ENCODE data around the gene SPSB4.
A peak's percentile ranks its signal among the peaks of the same experiment; 100 is the strongest.

Gene SPSB4

DNA sequence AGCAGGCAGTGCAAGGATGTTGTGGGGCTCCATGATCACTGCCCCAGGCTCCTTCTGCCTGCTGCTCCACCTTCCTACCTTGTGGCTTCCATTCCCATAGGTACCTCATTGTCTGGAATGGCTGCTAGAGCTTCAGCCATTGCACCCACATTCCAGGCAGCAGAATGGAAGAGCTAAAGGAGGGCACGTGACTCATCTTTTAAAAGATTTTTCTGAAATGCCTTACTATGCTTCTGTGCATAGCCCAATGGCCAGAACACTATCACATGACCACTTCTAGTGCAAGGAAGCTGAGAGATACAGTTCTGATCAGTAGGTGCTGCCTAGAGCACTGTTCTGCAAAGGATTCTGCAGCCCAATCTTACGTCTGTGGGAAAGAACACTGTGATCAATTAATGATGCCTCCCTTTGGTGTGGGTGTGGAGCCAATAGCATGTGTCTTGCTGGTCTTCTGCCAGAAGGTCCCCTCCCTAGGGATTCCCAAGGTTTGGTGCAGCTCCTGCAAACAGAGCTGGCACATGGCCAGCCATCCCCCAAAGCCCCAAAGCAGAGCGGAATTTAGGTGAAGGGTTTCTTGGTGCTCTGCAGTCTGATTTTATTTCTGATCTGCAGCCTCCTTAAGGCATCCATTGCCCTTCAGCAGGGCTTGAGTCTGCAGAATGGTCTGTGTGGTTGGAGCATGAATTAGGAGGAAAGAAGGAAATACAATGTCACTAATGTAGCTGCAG, 34.4 kb downstream of the SPSB4 start:
- Histone ChIP-seq H3K27me3 (ENCODE audit: insufficient read depth, low read length, poor library complexity) (no peaks in the 10 kb centered on the region), H3K4me3 (ENCODE audit: low read length) (no peak overlapping the region), H3K4me1 (ENCODE audit: control insufficient read depth, low read depth, low read length) (peaks cover 19% of the 10 kb centered on the region), H2BK5ac (ENCODE audit: low read length) (no peak overlapping the region), H3K27ac (ENCODE audit: low read depth, low read length) (no peak overlapping the region), H3K79me2 (ENCODE audit: control insufficient read depth, insufficient read depth, low read length) (peaks cover 3% of the 10 kb centered on the region), H3K4ac (ENCODE audit: low read depth, low read length) (no peak overlapping the region), H3K56ac (ENCODE audit: low read length) (no peak overlapping the region), H4K5ac (ENCODE audit: low read length) (no peak overlapping the region), H2BK15ac (replicated peaks; ENCODE audit: low read depth) (no peak overlapping the region), H2BK120ac (ENCODE audit: low read depth, low read length) (no peak overlapping the region), H3K18ac (ENCODE audit: low read length) (no peak overlapping the region), H3K4me2 (ENCODE audit: low read length) (no peak overlapping the region), H2AK5ac (ENCODE audit: low read length) (no peak overlapping the region), H3K36me3 (ENCODE audit: control insufficient read depth, insufficient read depth, low read length) (no peaks in the 10 kb centered on the region), H3K23ac (ENCODE audit: low read length) (no peak overlapping the region), H3K79me1 (ENCODE audit: low read length) (peaks cover 7% of the 10 kb centered on the region), H3K9ac (ENCODE audit: low read length) (no peak overlapping the region), H4K8ac (ENCODE audit: low read depth, low read length) (no peak overlapping the region)
- DNase-seq = no peak
- no CpG with 5 or more reads among the region's 3 CpGs for WGBS (ENCODE audit: extremely low coverage, insufficient coverage, low lambda C conversion rate)

GRCh38 chr3:141086188-141086587, 35.0 kb downstream of the SPSB4 start:
- peaks cover 3% of the 10 kb centered on the region for H3K79me2 ChIP-seq (ENCODE audit: control insufficient read depth, insufficient read depth, low read length)
- no peak overlapping the region for H4K8ac ChIP-seq (ENCODE audit: low read depth, low read length)
- no CpG with 5 or more reads among the region's 1 CpG for WGBS (ENCODE audit: extremely low coverage, insufficient coverage, low lambda C conversion rate)
- no peak overlapping the region for H2BK5ac ChIP-seq (ENCODE audit: low read length)
- no peak overlapping the region for H2BK15ac ChIP-seq (replicated peaks; ENCODE audit: low read depth)
- H3K56ac ChIP-seq (ENCODE audit: low read length) = no peak overlapping the region
- no peak overlapping the region for H3K23ac ChIP-seq (ENCODE audit: low read length)
- no peaks in the 10 kb centered on the region for H3K27me3 ChIP-seq (ENCODE audit: insufficient read depth, low read length, poor library complexity)
- H3K4me2 ChIP-seq (ENCODE audit: low read length) = no peak overlapping the region
- no peak overlapping the region for H3K4me3 ChIP-seq (ENCODE audit: low read length)
- H3K4me1 ChIP-seq (ENCODE audit: control insufficient read depth, low read depth, low read length) = peaks cover 19% of the 10 kb centered on the region
- no peak overlapping the region for H2AK5ac ChIP-seq (ENCODE audit: low read length)
- DNase-seq = no peak
- no peak overlapping the region for H3K9ac ChIP-seq (ENCODE audit: low read length)
- H3K4ac ChIP-seq (ENCODE audit: low read depth, low read length) = no peak overlapping the region
- no peak overlapping the region for H3K27ac ChIP-seq (ENCODE audit: low read depth, low read length)
- H3K79me1 ChIP-seq (ENCODE audit: low read length) = peaks cover 7% of the 10 kb centered on the region
- H3K18ac ChIP-seq (ENCODE audit: low read length) = no peak overlapping the region
- H3K36me3 ChIP-seq (ENCODE audit: control insufficient read depth, insufficient read depth, low read length) = no peaks in the 10 kb centered on the region
- H4K5ac ChIP-seq (ENCODE audit: low read length) = no peak overlapping the region
- H2BK120ac ChIP-seq (ENCODE audit: low read depth, low read length) = no peak overlapping the region

DNA sequence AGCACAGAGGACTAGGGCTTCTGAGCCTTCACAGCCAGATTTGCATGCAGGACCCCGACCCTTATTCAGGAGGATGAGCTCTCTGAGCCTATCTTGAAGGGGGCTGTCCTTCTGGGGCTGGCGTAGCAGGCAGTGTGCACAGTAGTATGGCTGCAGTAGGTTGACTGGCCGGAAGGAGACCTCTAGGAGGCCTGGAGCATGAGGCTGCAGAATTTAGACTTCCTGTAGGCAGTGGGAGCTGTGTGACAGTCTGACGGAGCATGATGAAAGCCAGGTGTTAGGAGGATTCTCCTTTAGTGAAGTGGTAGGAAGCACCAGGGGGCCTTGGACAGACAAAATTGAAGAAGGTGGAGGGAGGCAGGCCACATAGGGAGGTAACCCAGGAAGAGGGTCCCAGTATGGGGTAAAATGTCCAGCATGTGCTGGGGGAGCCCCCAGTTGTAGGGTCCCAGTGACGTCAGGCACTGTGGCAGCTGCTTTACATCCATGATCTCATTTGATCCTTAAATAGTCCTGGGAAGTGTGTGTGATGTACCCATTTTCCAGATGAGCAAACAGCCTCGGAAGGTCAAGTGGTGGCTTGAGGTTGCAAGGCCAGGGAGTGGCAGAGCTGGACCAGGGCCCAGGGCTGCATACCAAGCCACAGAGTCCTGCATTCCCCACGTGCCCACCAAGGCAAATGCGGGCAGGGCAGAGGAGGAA, 36.1 kb downstream of the SPSB4 start:
- Histone ChIP-seq H3K27ac (ENCODE audit: low read depth, low read length) (no peak overlapping the region), H2BK120ac (ENCODE audit: low read depth, low read length) (no peak overlapping the region), H2BK15ac (replicated peaks; ENCODE audit: low read depth) (no peak overlapping the region), H3K56ac (ENCODE audit: low read length) (no peak overlapping the region), H3K36me3 (ENCODE audit: control insufficient read depth, insufficient read depth, low read length) (no peaks in the 10 kb centered on the region), H2AK5ac (ENCODE audit: low read length) (no peak overlapping the region), H3K4me2 (ENCODE audit: low read length) (no peak overlapping the region), H3K9ac (ENCODE audit: low read length) (no peak overlapping the region), H3K23ac (ENCODE audit: low read length) (no peak overlapping the region), H3K18ac (ENCODE audit: low read length) (no peak overlapping the region), H3K4me3 (ENCODE audit: low read length) (no peak overlapping the region), H3K4me1 (ENCODE audit: control insufficient read depth, low read depth, low read length) (peaks cover 14% of the 10 kb centered on the region), H3K27me3 (ENCODE audit: insufficient read depth, low read length, poor library complexity) (no peaks in the 10 kb centered on the region), H2BK5ac (ENCODE audit: low read length) (no peak overlapping the region), H3K79me1 (ENCODE audit: low read length) (peaks cover 9% of the 10 kb centered on the region), H3K4ac (ENCODE audit: low read depth, low read length) (no peak overlapping the region), H4K8ac (ENCODE audit: low read depth, low read length) (no peak overlapping the region), H4K5ac (ENCODE audit: low read length) (no peak overlapping the region), H3K79me2 (ENCODE audit: control insufficient read depth, insufficient read depth, low read length) (peaks cover 2% of the 10 kb centered on the region)
- no peak for DNase-seq
- no CpG with 5 or more reads among the region's 8 CpGs for WGBS (ENCODE audit: extremely low coverage, insufficient coverage, low lambda C conversion rate)

- H3K23ac ChIP-seq (ENCODE audit: low read length) = no peak overlapping the region
- whole genome bisulfite sequencing (ENCODE audit: extremely low coverage, insufficient coverage, low lambda C conversion rate) = no CpG with 5 or more reads among the region's 6 CpGs
- H3K18ac ChIP-seq (ENCODE audit: low read length) = no peak overlapping the region
- peaks cover 14% of the 10 kb centered on the region for H3K4me1 ChIP-seq (ENCODE audit: control insufficient read depth, low read depth, low read length)
- no peak overlapping the region for H4K5ac ChIP-seq (ENCODE audit: low read length)
- H3K4me2 ChIP-seq (ENCODE audit: low read length) = no peak overlapping the region
- no peak overlapping the region for H2BK15ac ChIP-seq (replicated peaks; ENCODE audit: low read depth)
- H3K79me2 ChIP-seq (ENCODE audit: control insufficient read depth, insufficient read depth, low read length) = peaks cover 2% of the 10 kb centered on the region
- no peak overlapping the region for H3K27ac ChIP-seq (ENCODE audit: low read depth, low read length)
- no peaks in the 10 kb centered on the region for H3K27me3 ChIP-seq (ENCODE audit: insufficient read depth, low read length, poor library complexity)
- no peak overlapping the region for H2BK5ac ChIP-seq (ENCODE audit: low read length)
- H3K36me3 ChIP-seq (ENCODE audit: control insufficient read depth, insufficient read depth, low read length) = no peaks in the 10 kb centered on the region
- H3K4me3 ChIP-seq (ENCODE audit: low read length) = no peak overlapping the region
- no peak overlapping the region for H2AK5ac ChIP-seq (ENCODE audit: low read length)
- no peak overlapping the region for H4K8ac ChIP-seq (ENCODE audit: low read depth, low read length)
- no peak overlapping the region for H3K56ac ChIP-seq (ENCODE audit: low read length)
- no peak overlapping the region for H3K9ac ChIP-seq (ENCODE audit: low read length)
- H3K79me1 ChIP-seq (ENCODE audit: low read length) = peaks cover 9% of the 10 kb centered on the region
- no peak for DNase-seq
- H3K4ac ChIP-seq (ENCODE audit: low read depth, low read length) = no peak overlapping the region
- no peak overlapping the region for H2BK120ac ChIP-seq (ENCODE audit: low read depth, low read length)
Observed at GRCh38 chr3:141087778-141088130, 36.6 kb downstream of the SPSB4 start.

GRCh38 chr3:141089339-141090152, 38.4 kb downstream of the SPSB4 start:
- no peak overlapping the region for H4K8ac ChIP-seq (ENCODE audit: low read depth, low read length)
- H3K4me2 ChIP-seq (ENCODE audit: low read length) = no peak overlapping the region
- H3K4me1 ChIP-seq (ENCODE audit: control insufficient read depth, low read depth, low read length) = peaks cover 8% of the 10 kb centered on the region
- DNase-seq = peak; percentile 66
- no peak overlapping the region for H2BK120ac ChIP-seq (ENCODE audit: low read depth, low read length)
- H3K18ac ChIP-seq (ENCODE audit: low read length) = no peak overlapping the region
- H2BK15ac ChIP-seq (replicated peaks; ENCODE audit: low read depth) = no peak overlapping the region
- no peak overlapping the region for H3K23ac ChIP-seq (ENCODE audit: low read length)
- H3K27me3 ChIP-seq (ENCODE audit: insufficient read depth, low read length, poor library complexity) = no peaks in the 10 kb centered on the region
- H3K9ac ChIP-seq (ENCODE audit: low read length) = peak overlapping the region; percentile 20
- no peaks in the 10 kb centered on the region for H3K36me3 ChIP-seq (ENCODE audit: control insufficient read depth, insufficient read depth, low read length)
- no peak overlapping the region for H3K4me3 ChIP-seq (ENCODE audit: low read length)
- H3K79me1 ChIP-seq (ENCODE audit: low read length) = peaks cover 9% of the 10 kb centered on the region
- no peak overlapping the region for H2BK5ac ChIP-seq (ENCODE audit: low read length)
- no peak overlapping the region for H3K27ac ChIP-seq (ENCODE audit: low read depth, low read length)
- WGBS (ENCODE audit: extremely low coverage, insufficient coverage, low lambda C conversion rate) = no CpG with 5 or more reads among the region's 3 CpGs
- peaks cover 2% of the 10 kb centered on the region for H3K79me2 ChIP-seq (ENCODE audit: control insufficient read depth, insufficient read depth, low read length)
- peak overlapping the region; percentile 41 for H2AK5ac ChIP-seq (ENCODE audit: low read length)
- H3K56ac ChIP-seq (ENCODE audit: low read length) = peak overlapping the region; percentile 66
- no peak overlapping the region for H4K5ac ChIP-seq (ENCODE audit: low read length)
- no peak overlapping the region for H3K4ac ChIP-seq (ENCODE audit: low read depth, low read length)
